Kidney (tissue), 14 donors: ENCODE data around the gene PCAT7. TPM values are rescaled to one million over a fixed set of nuclear protein-coding genes. Genes with fewer than 3 reads are reported as not detected.

Experiments
- DNase-seq, 5 donors: peaks; one replicate each; pipeline ENCODE4 v3.0.0-alpha.2; 2013 to 2020
- FAIRE-seq: peaks from 2 replicates; lab custom pipeline; 2012; peaks lifted over from hg19 to GRCh38; lab: Jason Lieb, UNC
- H3K27ac ChIP-seq, 2 donors: one replicate each; pipeline ENCODE4 v1.7.0; 2013; ENCODE audit warnings: low read depth in 2 of 2, low read length in 2 of 2, inconsistent platforms in 1 of 2
- H3K27me3 ChIP-seq: one replicate; pipeline ENCODE4 v1.7.1; 2013; ENCODE audit warnings: low read length, inconsistent platforms; ENCODE audit not compliant: control insufficient read depth, insufficient read depth
- H3K36me3 ChIP-seq, 3 donors: one replicate each; pipeline versions ENCODE4 v1.7.0 to v1.7.1; 2013; ENCODE audit warnings: low read length in 3 of 3, control low read depth in 1 of 3, inconsistent platforms in 1 of 3; ENCODE audit not compliant: insufficient read depth in 3 of 3, control insufficient read depth in 2 of 3
- H3K4me1 ChIP-seq, 3 donors: one replicate each; pipeline versions ENCODE4 v1.7.0 to v1.7.1; 2013; ENCODE audit warnings: low read length in 3 of 3, inconsistent platforms in 1 of 3, low read depth in 1 of 3; ENCODE audit not compliant: control insufficient read depth in 2 of 3, insufficient read depth in 2 of 3
- H3K4me3 ChIP-seq, 3 donors: one replicate each; pipeline versions ENCODE4 v1.7.0 to v1.8.1; 2013; ENCODE audit warnings: low read length in 3 of 3, control low read depth in 1 of 3, inconsistent platforms in 1 of 3
- H3K9ac ChIP-seq, 3 donors: one replicate each; pipeline versions ENCODE4 v1.7.0 to v1.7.1; 2013; ENCODE audit warnings: low read length in 3 of 3, control low read depth in 1 of 3, inconsistent platforms in 1 of 3
- H3K9me3 ChIP-seq, 3 donors: one replicate each; pipeline versions ENCODE4 v1.7.0 to v1.7.1; 2013; ENCODE audit warnings: low read length in 3 of 3, control low read depth in 1 of 3, inconsistent platforms in 1 of 3; ENCODE audit not compliant: control insufficient read depth in 2 of 3, insufficient read depth in 1 of 3
- CTCF ChIP-seq: IDR thresholded peaks from 3 replicates; pipeline ENCODE4 v1.5.1; 2012; ENCODE audit warnings: mild to moderate bottlenecking, moderate library complexity, borderline replicate concordance; ENCODE audit not compliant: insufficient read depth; ENCODE audit errors: extremely low read depth
- intact Hi-C: fragments of 100-400 bp; cut with DNase I; formaldehyde crosslinking; loops from one replicate; pipeline ENCODE4 v1.11.1; 2022
- polyA plus RNA-seq: library from polyadenylated mRNA; stranded (reverse); fragments of 350-450 nt; fragmentation: Illumina TruSeq; extraction: RNeasy Lipid Tissue Mini Kit (QIAGEN cat#74804); gene quantifications from one replicate; pipeline ENCODE4 v1.2.3, GENCODE V29; 2014; ENCODE audit warnings: low read depth, low replicate concordance; ENCODE audit not compliant: insufficient read depth
- total RNA-seq: library from RNA; stranded (reverse); fragmentation: NEBNext Ultra II Directional; extraction: Animal tissue kit (Norgen Biotek cat#: 25700); gene quantifications from one replicate; pipeline ENCODE4 v1.2.1, GENCODE V29; 2021
- donor health status: control.
- donor health status: control.
- donor health status: control.
- donor health status: control.
- donor health status: control.
- donor health status: DM: yes; HTN: yes; CAD: no.
- donor health status: Normal renal cell carcinoma (clear cell type).

Gene PCAT7
- total and polyA plus RNA-seq, 2 donors from 2014 or later: 0.28 to 1.5 TPM

GRCh38 chr9:94528886-94529285 is 26.0 kb upstream of the PCAT7 start:
- TF ChIP-seq CTCF: no peak
- FAIRE-seq: no peak
- no peaks in the 10 kb centered on the region for H3K4me1 ChIP-seq

GRCh38 chr9:94533155-94533554 is 21.7 kb upstream of the PCAT7 start:
- Histone ChIP-seq H3K36me3 (no peaks in the 10 kb centered on the region), H3K4me3 (no peak overlapping the region), H3K9ac (no peak overlapping the region), H3K27ac (no peak overlapping the region), H3K4me1 (no peaks in the 10 kb centered on the region), H3K27me3 (no peaks in the 10 kb centered on the region), H3K9me3 (no peaks in the 10 kb centered on the region)
- no peak for FAIRE-seq
- intact Hi-C loops: no loop called here
- DNase-seq: peak in 2 of 5 donors; percentile 76 to 77
- TF ChIP-seq CTCF: no peak

More at GRCh38 chr9:94528886-94529285, 26.0 kb upstream of the PCAT7 start:
- Histone ChIP-seq H3K36me3 (no peaks in the 10 kb centered on the region), H3K27ac (no peak overlapping the region), H3K27me3 (no peaks in the 10 kb centered on the region), H3K9ac (no peak overlapping the region), H3K4me3 (no peak overlapping the region), H3K9me3 (no peaks in the 10 kb centered on the region)
- intact Hi-C loops: no loop called here
- no peak for DNase-seq

GRCh38 chr9:94533601-94534000 is 21.3 kb upstream of the PCAT7 start:
- no peaks in the 10 kb centered on the region for H3K36me3 ChIP-seq
- FAIRE-seq: no peak
- intact Hi-C loops: no loop called here

More at GRCh38 chr9:94533601-94534000, 21.3 kb upstream of the PCAT7 start:
- Histone ChIP-seq H3K9me3 (no peaks in the 10 kb centered on the region), H3K27ac (no peak overlapping the region), H3K4me1 (no peaks in the 10 kb centered on the region), H3K4me3 (no peak overlapping the region), H3K27me3 (no peaks in the 10 kb centered on the region), H3K9ac (no peak overlapping the region)
- no peak for TF ChIP-seq CTCF
- DNase-seq: no peak
